ENCODE results near the gene TMEM123.
"Not testable (repeated sequence)": the region's sequence is repeated elsewhere in the genome, so short reads cannot be mapped to it uniquely, and the experiment has no call there.

The TMEM123 gene

DNA sequence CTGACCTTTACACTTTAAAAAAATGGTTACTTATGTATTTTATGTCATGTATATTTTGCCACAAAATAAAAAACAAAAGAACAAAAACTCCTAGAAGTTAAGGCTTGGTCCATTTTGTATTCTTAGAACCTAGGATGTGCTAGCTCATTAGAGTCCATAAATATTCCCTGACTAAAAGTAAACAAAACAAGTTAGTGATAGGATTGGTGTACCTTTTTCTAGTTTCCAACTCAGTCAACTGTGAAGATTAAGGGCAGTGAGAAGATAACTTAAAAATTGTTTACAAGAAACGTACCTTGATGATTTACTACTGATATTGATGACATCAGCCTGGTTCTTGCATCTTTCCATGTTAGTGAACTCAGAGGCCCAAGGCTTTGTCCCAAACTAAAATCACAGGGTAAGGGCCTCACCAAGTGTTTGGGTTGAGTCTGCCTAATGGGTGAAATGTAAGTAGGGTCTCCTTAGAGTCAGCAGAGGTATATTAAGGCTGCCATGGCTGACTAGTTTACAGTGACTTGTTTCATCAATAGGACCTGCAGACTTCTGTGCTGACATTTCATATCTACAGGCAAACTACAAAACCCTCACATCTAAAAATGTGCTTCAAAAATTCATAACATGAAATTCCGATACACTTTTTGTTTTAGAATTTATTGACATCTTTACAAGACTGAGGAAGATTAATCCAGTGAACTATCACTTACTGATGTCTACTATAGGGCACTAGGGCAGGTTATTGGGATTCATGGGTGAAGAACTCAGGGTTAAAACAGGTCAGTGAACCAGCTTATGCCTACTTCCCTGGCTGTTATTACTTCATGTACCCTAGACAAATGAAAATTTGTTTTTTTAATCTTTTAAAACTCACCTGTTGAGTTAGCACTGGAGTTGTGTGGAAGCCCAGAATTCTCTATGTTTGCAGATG lies 4.4 kb downstream of the TMEM123 start:
- DNase-seq, result no peak

DNA sequence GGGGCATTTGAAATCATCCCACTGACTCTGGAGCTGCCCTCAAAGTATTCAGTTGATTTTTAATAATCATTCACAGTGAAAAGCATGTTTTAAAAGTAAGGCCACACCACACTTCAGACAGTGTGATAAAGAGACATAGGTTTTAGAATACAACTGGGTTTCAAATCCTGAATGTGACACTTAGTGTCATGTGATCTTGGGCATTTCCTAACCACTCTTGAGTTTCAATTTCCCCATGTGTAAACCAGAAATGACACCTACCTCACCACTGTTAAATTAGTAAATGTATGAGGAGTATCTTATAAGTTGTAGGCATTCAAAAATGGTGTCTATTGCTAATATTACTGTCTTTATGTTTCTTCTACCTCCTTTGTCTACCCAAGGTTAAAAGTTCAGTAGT lies 5.4 kb downstream of the TMEM123 start:
- DNase-seq, result no peak

DNA sequence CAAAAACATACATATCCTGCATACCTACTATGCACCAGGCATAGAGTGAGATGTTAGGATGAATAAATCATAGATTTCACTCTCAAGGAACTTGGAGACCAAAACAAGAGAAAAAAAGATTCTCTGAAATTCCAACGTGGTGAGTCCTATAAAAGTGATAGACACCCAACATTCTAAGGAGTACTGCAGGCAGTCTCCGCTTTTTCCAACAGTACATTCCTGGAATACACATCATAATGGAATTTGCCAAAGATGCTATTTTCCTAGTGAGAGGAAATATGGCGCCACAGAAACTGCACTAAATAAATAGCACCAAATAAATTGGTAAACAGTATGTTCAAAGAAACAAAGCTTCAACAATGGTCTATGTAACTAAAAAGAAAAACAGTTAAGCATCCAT lies 6.0 kb downstream of the TMEM123 start:
- no peak for DNase-seq

DNA sequence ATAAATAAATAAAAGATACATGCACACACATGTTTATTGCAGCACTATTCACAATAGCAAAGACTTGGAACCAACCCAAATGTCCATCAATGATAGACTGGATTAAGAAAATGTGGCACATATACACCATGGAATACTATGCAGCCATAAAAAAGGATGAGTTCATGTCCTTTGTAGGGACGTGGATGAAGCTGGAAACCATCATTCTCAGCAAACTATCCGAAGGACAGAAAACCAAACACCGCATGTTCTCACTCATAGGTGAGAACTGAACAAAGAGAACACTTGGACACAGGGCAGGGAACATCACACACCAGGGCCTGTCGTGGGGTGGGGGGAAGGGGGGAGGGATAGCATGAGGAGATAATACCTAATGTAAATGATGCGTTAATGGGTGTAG lies 7.9 kb downstream of the TMEM123 start:
- not testable (repeated sequence) for DNase-seq

DNA sequence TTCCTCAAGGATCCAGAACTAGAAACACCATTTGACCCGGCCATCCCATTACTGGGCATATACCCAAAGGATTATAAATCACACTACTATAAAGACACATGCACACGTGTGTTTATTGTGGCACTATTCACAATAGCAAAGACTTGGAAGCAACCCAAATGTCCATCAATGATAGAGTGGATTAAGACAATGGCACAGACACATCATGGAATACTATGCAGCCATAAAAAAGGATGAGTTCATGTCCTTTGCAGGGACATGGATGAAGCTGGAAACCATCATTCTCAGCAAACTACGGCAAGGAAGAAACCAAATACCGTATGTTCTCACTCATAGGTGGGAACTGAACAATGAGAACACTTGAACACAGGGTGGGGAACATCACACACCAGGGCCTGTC lies 8.4 kb downstream of the TMEM123 start:
- not testable (repeated sequence) for DNase-seq

DNA sequence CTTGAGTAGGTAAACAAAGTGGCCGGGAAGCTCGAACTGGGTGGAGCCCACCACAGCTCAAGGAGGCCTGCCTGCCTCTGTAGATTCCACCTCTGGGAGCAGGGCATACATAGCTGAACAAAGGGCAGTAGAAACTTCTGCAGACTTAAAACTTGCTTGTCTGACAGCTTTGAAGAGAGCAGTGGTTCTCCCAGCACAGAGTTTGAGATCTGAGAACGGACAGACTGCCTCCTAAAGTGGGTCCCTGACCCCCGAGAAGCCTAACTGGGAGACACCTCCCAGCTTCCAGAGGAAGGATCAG lies 13.6 kb downstream of the TMEM123 start:
- DNase-seq, result not testable (repeated sequence)

DNA sequence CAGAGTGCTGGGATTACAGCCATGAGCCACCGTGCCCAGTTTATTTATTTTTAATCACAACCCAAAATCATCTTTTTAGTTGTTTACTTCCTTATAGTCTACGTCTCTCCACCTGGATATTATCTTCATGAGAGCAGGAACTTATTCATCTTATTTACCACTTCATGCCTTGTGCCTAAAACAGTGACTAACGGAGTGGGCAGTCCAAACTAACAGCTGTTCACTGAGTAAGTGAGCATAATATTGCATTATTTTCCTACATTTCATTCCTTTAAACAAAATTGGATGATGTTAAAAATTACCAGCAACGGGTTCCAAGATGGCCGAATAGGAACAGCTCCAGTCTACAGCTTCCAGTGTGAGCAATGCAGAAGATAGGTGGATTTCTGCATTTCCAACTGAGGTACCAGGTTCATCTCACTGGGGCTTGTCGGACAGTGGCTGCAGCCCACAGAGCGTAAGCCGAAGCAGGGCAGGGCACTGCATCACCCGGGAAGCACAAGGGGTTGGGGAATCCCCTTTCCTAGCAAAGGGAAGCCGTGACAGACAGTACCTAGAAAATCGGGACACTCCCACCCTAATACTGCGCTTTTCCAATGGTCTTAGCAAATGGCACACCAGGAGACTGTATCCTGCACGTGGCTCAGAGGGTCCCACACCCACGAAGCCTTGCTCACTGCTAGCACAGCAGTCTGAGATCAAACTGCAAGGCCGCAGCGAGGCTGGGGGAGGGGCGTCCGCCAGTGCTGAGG lies 14.1 kb downstream of the TMEM123 start:
- DNase-seq, result no peak

DNA sequence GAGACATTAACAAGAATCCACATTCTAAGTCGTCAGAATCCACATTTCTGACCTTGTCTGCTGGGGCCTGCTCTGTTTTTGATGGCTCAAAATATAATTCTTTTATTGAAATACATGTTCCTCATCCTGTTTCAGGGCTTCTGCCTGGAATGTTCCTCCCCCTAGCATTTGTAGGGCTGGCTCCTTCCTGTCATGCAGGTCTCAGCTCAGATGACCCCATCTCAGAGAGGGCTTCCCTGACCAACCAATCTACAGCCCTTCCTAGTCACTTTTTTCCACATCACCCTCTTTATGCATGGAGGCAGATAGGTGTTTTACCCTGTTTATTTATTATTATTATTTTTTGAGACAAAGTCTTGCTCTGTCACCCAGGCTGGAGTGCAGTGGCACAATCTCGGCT lies 14.8 kb downstream of the TMEM123 start:
- DNase-seq, result no peak

DNA sequence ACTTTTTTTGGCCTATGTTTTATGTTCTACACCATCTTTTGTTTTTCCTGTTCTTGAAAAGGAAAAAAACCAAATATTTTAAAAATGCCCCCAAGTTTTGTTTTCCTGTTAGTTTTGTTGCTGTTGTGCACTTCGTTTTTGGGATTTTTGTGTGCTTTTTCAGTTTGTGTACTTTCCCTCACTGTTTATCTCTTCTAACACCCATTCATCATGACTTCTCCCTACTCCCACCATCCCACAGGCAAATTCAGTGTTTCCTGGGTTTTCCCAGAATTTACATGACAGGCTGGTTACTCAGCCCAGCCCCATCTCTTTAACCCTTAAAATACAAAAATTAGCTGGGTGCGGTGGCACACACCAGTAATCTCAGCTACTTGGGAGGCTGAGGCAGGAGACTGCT lies 15.6 kb downstream of the TMEM123 start:
- DNase-seq, result no peak

DNA sequence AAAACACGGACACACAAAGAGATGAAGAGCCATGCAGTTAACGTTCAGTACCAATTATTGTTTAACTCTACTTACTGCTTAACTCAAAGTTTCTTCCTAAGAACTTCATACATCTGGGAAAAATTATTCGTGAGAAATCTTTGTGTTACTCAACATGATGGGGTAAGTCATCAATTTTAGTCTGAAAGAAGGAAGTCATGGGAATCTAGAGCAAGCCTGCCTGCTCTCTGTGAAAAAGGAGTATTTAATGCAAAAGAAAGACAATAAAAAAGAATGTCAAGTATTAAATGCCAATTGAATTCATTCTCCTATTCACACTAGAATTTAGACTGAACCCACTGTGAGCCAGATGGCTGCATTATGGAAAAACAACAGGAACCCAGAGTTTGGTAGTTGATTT lies 16.0 kb downstream of the TMEM123 start:
- DNase-seq, result no peak

DNA sequence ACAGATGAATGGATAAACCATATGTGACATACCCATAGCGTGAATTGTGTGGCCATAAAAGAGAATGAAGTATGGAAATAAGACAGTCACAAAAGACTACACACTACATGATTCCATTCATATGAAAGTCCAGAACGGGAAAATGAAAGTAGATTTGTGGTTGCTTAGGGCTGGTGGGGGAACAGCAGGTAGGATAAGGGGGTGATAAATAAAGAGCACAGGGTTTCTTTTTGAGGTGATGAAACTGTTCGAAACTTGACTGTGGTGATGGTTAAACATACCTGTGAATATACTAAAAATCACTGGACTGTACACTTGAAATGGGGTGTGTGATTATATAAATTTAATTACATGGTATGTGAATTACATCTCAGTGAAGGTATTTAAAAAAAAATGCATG lies 16.9 kb downstream of the TMEM123 start:
- no peak for DNase-seq

DNA sequence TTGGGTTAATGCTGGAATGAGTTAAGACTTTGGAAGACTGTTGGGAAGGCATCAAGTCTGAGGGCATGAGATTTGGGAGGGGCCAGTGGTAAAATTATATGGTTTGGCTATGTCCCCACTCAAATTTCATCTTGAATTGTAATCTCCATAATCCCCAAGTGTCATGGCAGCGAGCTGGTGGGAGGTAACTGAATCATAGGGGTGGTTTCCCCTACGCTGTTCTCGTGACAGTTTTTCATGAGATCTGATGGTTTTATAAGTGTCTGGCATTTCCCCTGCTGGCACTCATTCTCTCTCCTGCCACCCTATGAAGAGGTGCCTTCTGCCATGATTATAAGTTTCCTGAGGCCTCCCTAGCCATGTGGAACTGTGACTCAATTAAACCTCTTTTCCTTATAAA lies 19.0 kb downstream of the TMEM123 start:
- DNase-seq, result not testable (repeated sequence)

DNA sequence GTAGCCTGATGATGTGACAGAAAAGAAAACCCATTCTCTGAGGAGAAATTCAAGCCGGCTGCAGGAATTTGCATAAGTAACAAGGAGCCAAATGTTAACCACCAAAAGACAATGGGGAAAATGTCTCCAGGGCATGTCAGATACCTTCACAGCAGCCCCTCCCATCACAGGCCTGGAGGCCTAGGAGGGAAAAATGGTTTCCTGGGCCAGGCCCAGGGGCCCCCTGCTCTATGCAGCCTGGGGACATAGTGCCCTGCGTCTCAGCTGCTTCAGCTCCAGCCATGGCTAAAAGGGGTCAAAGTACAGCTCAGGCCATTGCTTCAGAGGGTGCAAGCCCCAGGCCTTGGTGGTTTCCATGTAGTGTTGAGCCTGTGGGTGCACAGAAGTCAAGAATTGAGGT lies 20.0 kb downstream of the TMEM123 start:
- not testable (repeated sequence) for DNase-seq

DNA sequence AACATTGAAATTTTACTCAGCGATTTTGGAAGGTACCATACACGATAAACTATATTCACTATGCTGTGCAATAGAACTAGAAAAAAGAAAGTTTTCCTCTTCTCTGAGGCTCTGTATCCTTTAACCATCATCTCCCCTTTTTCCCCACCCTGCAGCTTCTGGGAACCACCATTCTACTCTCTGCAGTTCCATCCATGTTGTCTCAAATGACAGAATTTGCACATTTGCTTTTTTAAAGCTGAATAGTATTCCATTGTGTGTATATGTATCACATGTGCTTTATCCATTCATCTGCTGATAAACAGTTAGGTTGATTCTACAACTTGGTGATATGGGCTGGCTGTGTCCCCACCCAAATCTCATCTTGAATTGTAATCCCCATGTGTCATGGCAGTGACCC lies 21.2 kb downstream of the TMEM123 start:
- no peak for DNase-seq

DNA sequence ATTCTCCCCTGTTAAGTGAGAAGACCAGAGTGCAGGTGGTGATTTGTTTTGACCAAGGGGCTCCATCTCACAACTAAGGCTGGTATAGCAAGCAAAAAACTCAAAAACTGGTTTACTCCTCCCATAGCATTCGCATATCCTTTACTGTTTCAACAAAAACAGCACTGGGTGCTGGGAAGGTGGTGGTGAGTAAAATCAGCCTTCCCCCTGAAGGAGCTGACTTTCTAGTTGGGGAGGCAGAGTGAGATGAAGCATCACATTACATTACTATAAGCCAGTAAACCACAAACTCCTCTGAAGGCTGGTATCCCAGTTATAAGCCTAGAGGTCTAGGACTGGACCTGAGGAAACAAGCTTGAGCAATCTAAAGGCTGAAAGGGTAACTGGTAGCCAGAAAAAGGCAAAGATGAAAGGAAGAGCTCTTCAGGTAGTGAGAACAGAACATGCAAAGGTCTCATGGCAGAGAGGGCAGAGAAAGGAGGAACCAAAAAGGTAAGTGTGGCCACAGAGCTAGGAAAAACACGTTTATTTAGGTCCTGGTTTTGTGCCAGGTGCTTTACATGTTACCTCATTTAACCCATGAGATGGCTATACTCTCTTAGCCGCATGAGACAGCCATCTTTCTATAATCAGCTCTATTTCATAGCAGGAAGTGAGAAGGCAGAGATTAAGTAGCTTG lies 22.3 kb downstream of the TMEM123 start:
- no peak for DNase-seq

DNA sequence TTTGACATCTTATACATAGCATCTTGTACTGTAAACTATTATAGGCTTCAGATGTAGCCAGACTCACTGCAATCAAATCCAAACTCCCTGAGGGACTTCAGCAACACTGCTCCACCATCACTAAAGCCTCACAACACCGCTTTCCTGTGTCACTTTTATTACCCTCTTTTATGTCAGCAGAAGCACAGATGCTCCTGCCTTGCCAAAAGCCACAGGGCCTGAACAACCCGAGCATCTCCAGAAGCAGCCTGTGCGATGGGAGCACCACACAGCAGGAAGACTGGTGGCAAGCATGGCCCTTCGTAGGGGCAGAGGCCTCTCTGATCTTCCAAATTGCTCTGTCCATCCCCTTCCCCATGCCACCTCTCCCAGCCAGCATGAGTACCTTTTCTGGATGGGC lies 22.9 kb downstream of the TMEM123 start:
- no peak for DNase-seq

DNA sequence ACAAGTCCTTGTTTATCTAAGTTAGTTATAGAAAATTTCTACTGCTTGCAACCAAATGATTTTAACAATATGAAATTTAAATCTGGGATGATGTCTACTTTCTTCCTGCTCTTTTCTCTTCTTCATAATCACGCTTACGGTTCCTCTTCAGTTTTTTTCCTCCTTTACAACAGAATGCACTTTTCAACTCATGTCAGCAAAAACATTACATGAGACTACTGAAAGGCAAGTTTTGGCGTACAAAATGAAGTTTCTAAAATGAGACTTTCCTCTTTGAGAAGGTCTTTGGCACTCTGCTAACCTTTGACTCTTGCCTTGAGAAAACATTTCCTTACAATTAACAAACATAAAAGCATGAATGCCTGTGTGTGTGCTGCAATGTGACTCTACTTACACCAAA lies 23.3 kb downstream of the TMEM123 start:
- no peak for DNase-seq

DNA sequence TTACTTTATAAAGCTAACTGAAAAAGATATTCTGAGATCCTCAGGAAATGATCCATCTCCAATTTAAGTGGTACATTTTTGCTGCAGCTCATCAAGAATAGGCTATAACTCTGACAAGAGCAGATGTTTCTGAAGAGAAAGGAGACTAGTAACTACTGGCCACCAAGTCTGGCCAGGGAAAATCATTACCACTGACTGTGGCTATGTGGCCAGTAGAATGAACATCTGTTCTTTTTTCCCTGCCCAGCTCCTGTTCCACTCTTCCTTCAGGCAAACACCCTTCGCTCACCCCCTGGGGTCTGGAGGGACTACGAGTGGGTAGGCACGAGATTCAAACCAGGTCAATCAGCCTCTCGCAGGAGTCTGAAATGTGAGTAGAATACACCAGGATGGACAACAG lies 23.9 kb downstream of the TMEM123 start:
- DNase-seq, result no peak

DNA sequence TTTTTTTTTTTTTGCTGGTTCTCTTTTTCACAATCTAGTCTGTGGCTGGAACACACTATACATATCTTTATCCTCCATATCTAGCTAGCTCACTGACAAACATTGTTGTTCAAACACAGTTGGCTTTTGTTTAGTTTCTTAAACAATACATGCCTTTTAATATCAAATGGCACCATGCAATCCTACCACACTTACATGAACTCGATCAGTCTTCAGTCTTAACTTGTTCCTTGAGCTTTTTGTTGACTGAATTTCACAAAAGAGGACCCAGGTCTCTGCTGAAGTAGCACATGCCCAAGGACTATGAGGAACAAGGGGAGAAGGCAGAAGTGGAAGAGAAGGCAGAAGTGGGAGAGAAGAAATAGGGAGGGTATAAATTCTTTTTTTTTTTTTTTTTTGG lies 25.5 kb downstream of the TMEM123 start:
- DNase-seq, result no peak

DNA sequence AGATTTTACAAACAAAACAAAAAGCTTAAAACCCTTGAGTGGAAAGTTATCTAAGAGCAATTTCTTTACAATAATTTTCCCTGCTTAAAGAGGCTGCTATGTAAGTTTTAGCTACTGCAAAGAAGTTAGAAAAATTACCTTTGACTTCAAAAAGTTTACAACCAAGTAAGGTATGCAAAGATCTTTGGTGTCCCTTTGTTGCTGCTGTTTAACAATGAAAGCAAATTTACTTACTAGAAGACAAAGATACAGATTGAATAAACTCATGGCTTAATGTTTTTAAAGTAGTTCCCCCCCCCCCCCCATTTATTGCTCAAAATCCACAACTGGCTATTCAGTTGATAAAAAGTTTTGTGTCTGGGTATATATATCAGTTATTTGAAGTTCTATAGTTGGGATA lies 26.0 kb downstream of the TMEM123 start:
- DNase-seq, result no peak

DNA sequence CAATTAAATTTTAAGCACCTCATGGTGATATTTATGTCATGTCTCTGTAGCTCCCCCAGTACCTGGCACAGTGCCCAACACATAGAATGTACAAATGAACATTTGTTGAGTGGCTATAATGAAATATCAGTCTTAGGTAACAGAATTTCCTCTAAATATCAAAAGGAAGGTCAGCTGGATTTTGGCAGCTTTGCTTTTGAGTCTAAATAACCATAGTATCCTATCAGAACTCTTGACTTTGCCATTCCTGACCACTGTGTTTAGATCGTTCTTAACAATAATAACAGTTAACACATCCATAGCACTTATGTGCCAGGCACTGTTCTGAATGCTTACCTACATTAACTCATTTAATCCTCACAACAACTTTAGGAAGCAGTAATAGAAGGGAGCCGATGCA lies 26.6 kb downstream of the TMEM123 start:
- no peak for DNase-seq

DNA sequence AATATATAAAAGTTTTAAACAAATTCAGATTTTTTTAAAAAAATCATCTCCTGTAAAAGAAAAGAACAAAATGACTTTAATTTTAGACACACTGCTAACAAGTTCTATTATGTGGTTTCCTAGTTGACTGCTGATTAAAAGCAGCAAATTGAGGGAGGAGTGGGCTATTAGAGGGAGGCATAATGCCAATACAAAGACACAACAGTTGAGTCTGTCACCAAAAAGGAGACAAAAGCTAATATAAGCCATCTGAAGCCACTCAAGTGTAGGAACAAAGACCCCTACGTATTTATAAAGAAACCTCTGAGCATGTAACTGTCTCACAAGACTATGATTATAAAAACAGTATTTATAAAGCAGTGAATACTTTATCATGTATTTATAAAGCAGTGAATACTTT lies 28.6 kb downstream of the TMEM123 start:
- DNase-seq, result peak; percentile 69

DNA sequence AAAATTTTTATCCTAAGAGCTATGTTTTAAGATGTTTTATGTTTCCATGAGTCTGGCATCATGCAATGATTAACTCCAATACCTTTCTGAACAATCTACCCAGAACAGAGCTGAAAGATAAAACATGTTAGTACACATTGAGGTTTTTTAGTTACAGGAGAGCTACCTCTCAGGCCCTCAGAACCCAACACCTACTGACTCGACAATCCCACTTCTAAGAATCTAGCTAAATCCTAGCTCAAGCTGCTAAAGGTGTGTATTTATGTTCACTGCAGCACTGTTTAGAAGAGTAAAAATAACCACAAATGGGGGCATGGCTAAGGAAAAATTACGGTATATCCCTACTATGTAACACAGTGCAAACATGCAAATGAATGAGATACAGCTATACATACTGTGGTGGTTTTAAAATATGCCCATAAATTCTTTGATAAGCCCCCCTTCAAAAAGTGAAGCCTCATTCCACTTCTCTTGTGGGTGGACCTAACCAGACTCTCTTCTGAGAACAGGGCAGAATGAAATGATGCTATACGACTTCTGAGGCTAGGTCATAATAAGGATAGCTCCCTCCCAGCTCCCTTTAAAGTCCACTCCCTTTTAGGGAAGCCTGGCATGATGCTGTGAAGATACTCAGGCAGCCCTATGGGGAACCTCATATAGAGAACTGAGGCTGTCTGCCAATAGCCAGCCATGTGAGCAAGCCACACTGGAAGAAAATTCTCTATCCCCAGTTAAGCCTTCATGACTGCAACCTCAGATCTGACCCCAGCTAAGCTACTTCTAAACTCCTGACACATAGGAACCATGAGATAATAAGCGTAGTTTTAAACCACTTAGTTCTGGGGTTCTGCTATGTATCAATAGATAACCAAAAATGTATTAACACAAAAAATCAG lies 29.5 kb downstream of the TMEM123 start:
- no peak for DNase-seq
